H1 (cell line): ENCODE results near the gene PTPN1. TPM values are rescaled to one million over a fixed set of nuclear protein-coding genes. Genes with fewer than 3 reads are reported as not detected.

ENCODE experiments used
- CTCF ChIA-PET: fragments of 300-600 bp; sonication (Branson Sonifier 250); formaldehyde crosslinking; loops from one replicate; lab custom pipeline; 2021; ENCODE audit not compliant: partially characterized antibody; lab: Charles Lee
- POLR2A ChIA-PET: fragments of 300-600 bp; sonication (Branson Sonifier 250); formaldehyde crosslinking; loops from one replicate; lab custom pipeline; 2021; ENCODE audit warnings: inconsistent platforms; ENCODE audit not compliant: partially characterized antibody; lab: Charles Lee
- DNase-seq, 2 experiments: peaks; one replicate each; pipeline versions ENCODE4 v3.0.0 to v3.0.0-alpha.2; 2010 to 2022; ENCODE audit warnings: low spot score in 2 of 2, low read depth in 1 of 2, mixed read lengths in 1 of 2
- FAIRE-seq: peaks from 2 replicates; lab custom pipeline; 2011; peaks lifted over from hg19 to GRCh38; lab: Jason Lieb, UNC
- H2AFZ ChIP-seq: 2 replicates; pipeline ENCODE4 v1.8.1; 2012; ENCODE audit warnings: low read length, inconsistent platforms
- H2AK5ac ChIP-seq: 2 replicates; pipeline ENCODE4 v1.6.1; 2013; ENCODE audit warnings: low read depth, low read length
- H2BK120ac ChIP-seq: replicated peaks from 2 replicates; pipeline ENCODE3; 2013; ENCODE audit warnings: low read depth, low read length, inconsistent platforms
- H2BK12ac ChIP-seq: 2 replicates; pipeline ENCODE4 v1.6.1; 2013; ENCODE audit warnings: low read depth, low read length
- H2BK15ac ChIP-seq: 2 replicates; pipeline ENCODE4 v1.6.1; 2013; ENCODE audit warnings: low read length
- H2BK20ac ChIP-seq: 2 replicates; pipeline ENCODE4 v1.6.1; 2013; ENCODE audit warnings: low read length
- H2BK5ac ChIP-seq: 2 replicates; pipeline ENCODE4 v1.6.1; 2013; ENCODE audit warnings: low read depth, low read length
- H3K14ac ChIP-seq: 2 replicates; pipeline ENCODE4 v1.6.1; 2013; ENCODE audit warnings: inconsistent platforms; ENCODE audit not compliant: insufficient read length
- H3K18ac ChIP-seq: 2 replicates; pipeline ENCODE4 v1.6.1; 2013; ENCODE audit warnings: low read length; ENCODE audit errors: extremely low read depth
- H3K23ac ChIP-seq: 2 replicates; pipeline ENCODE4 v1.6.1; 2013; ENCODE audit warnings: inconsistent platforms; ENCODE audit not compliant: insufficient read length
- H3K23me2 ChIP-seq: 2 replicates; pipeline ENCODE4 v1.6.1; 2013; ENCODE audit warnings: low read depth, low read length
- H3K27ac ChIP-seq: 2 replicates; pipeline ENCODE4 v1.6.1; 2011; ENCODE audit warnings: low read depth, low read length, inconsistent platforms
- H3K27me3 ChIP-seq, 4 experiments: replicated peaks in 1 of 4; 1 replicate in 1 of 4; 2 replicates in 3 of 4; pipeline versions ENCODE4 v1.6.1 to v1.8.1; 2011 to 2013; ENCODE audit warnings: low read length in 3 of 4, mild to moderate bottlenecking in 3 of 4, inconsistent platforms in 2 of 4, mixed read lengths in 2 of 4, moderate library complexity in 1 of 4; ENCODE audit not compliant: control insufficient read depth in 3 of 4, insufficient read depth in 3 of 4; ENCODE audit errors: extremely low read depth in 1 of 4
- H3K36me3 ChIP-seq, 4 experiments: 2 replicates each; pipeline versions ENCODE4 v1.6.1 to v1.8.1; 2011 to 2013; ENCODE audit warnings: mild to moderate bottlenecking in 4 of 4, low read length in 3 of 4, moderate library complexity in 2 of 4, control low read depth in 1 of 4, inconsistent platforms in 1 of 4; ENCODE audit not compliant: insufficient read depth in 4 of 4, control insufficient read depth in 2 of 4
- H3K4ac ChIP-seq: replicated peaks from 2 replicates; pipeline ENCODE3; 2013; ENCODE audit warnings: low read length, low read depth, mixed read lengths, inconsistent platforms; ENCODE audit not compliant: insufficient read length
- H3K4me1 ChIP-seq, 4 experiments: replicated peaks in 1 of 4; 1 replicate in 1 of 4; 2 replicates in 3 of 4; pipeline versions ENCODE4 v1.6.1 to v1.8.1; 2011 to 2013; ENCODE audit warnings: low read length in 3 of 4, inconsistent platforms in 2 of 4, mixed read lengths in 1 of 4; ENCODE audit not compliant: insufficient read depth in 4 of 4, control insufficient read depth in 3 of 4
- H3K4me2 ChIP-seq, 2 experiments: 2 replicates each; pipeline versions ENCODE4 v1.6.1 to v1.8.1; 2011 to 2013; ENCODE audit warnings: low read depth in 2 of 2, low read length in 2 of 2, control low read depth in 1 of 2, inconsistent platforms in 1 of 2, mild to moderate bottlenecking in 1 of 2; ENCODE audit not compliant: insufficient read depth in 1 of 2
- H3K4me3 ChIP-seq, 4 experiments: fragments of 200-600, 300-600 bp in 1 of 4; sonication (generic), shearing (Covaris generic), sonication (Bioruptor Twin) in 1 of 4; 2 replicates each; pipeline versions ENCODE4 v1.5.1 to v1.8.1; 2011 to 2016; ENCODE audit warnings: low read length in 4 of 4, low read depth in 3 of 4, control low read depth in 2 of 4, inconsistent platforms in 2 of 4, mild to moderate bottlenecking in 2 of 4, mixed read lengths in 1 of 4, moderate library complexity in 1 of 4; ENCODE audit not compliant: insufficient read depth in 2 of 4; ENCODE audit errors: extremely low read depth in 1 of 4
- H3K56ac ChIP-seq: replicated peaks from 2 replicates; pipeline ENCODE3; 2013; ENCODE audit warnings: low read depth, mild to moderate bottlenecking, mixed read lengths, low read length, inconsistent platforms; ENCODE audit not compliant: insufficient read length
- H3K79me1 ChIP-seq: 2 replicates; pipeline ENCODE4 v1.6.1; 2013; ENCODE audit warnings: low read depth, low read length, control low read depth
- H3K79me2 ChIP-seq, 2 experiments: 2 replicates each; pipeline versions ENCODE4 v1.6.1 to v1.8.1; 2012 to 2013; ENCODE audit warnings: low read length in 2 of 2, mild to moderate bottlenecking in 2 of 2, inconsistent platforms in 1 of 2; ENCODE audit not compliant: insufficient read depth in 2 of 2, control insufficient read depth in 1 of 2
- H3K9ac ChIP-seq, 4 experiments: replicated peaks in 1 of 4; 1 replicate in 1 of 4; 2 replicates in 3 of 4; pipeline versions ENCODE4 v1.6.1 to v1.8.1; 2011 to 2013; ENCODE audit warnings: low read depth in 3 of 4, low read length in 3 of 4, control low read depth in 2 of 4, mild to moderate bottlenecking in 2 of 4, moderate library complexity in 2 of 4, inconsistent platforms in 1 of 4; ENCODE audit errors: extremely low read depth in 1 of 4
- H3K9me3 ChIP-seq, 2 experiments: 2 replicates each; pipeline versions ENCODE4 v1.6.1 to v1.8.1; 2012 to 2013; ENCODE audit warnings: mild to moderate bottlenecking in 2 of 2, moderate library complexity in 2 of 2, control low read depth in 1 of 2, inconsistent platforms in 1 of 2, low read depth in 1 of 2, low read length in 1 of 2, mixed read lengths in 1 of 2; ENCODE audit not compliant: insufficient read depth in 2 of 2
- H4K20me1 ChIP-seq, 2 experiments: replicated peaks in 1 of 2; 2 replicates each; pipeline versions ENCODE3 to v1.8.1; 2011 to 2013; ENCODE audit warnings: inconsistent platforms in 2 of 2, low read length in 2 of 2, mild to moderate bottlenecking in 1 of 2; ENCODE audit not compliant: insufficient read depth in 2 of 2, control insufficient read depth in 1 of 2
- H4K5ac ChIP-seq: 2 replicates; pipeline ENCODE4 v1.6.1; 2013; ENCODE audit warnings: low read length, low read depth, mixed read lengths, inconsistent platforms; ENCODE audit not compliant: insufficient read length
- H4K8ac ChIP-seq: 2 replicates; pipeline ENCODE4 v1.8.0; 2013; ENCODE audit warnings: mild to moderate bottlenecking, moderate library complexity, low read length, inconsistent platforms; ENCODE audit not compliant: insufficient read depth; ENCODE audit errors: extremely low read depth
- H4K91ac ChIP-seq: replicated peaks from 2 replicates; pipeline ENCODE3; 2013; ENCODE audit warnings: low read length, mixed read lengths, inconsistent platforms; ENCODE audit not compliant: insufficient read length
- ASH2L ChIP-seq: fragments of 200-600, 300-600 bp; sonication (generic); IDR thresholded peaks from one replicate; pipeline ENCODE4 v1.7.1; 2017; ENCODE audit warnings: low read length
- BACH1 ChIP-seq: IDR thresholded peaks from 2 replicates; pipeline ENCODE4 v1.6.1; 2012; ENCODE audit warnings: low read length, improper control_type of control experiment
- CBX5 ChIP-seq: fragments of 300-800, 300-1000 bp; sonication (generic); IDR thresholded peaks from 2 replicates; pipeline ENCODE4 v1.7.1; 2016; ENCODE audit warnings: antibody characterized with exemption, low read length, low read depth
- E2F6 ChIP-seq: IDR thresholded peaks from 2 replicates; pipeline ENCODE4 v1.6.1; 2012; ENCODE audit warnings: inconsistent platforms
- EP300 ChIP-seq, 2 experiments: IDR thresholded peaks; 1 replicate in 1 of 2; 2 replicates in 1 of 2; pipeline ENCODE4 v1.6.1; 2011 to 2012; ENCODE audit warnings: low read depth in 2 of 2, low read length in 2 of 2, mild to moderate bottlenecking in 2 of 2, borderline replicate concordance in 1 of 2, inconsistent platforms in 1 of 2, moderate library complexity in 1 of 2
- EZH2 ChIP-seq: fragments of 200-600 bp; sonication (generic); IDR thresholded peaks from 2 replicates; pipeline ENCODE4 v1.7.1; 2012; ENCODE audit warnings: low read depth, mild to moderate bottlenecking, moderate library complexity, low read length, inconsistent platforms; ENCODE audit not compliant: severe bottlenecking
- FOSL1 ChIP-seq: IDR thresholded peaks from 2 replicates; pipeline ENCODE4 v1.6.1; 2011; ENCODE audit warnings: mild to moderate bottlenecking, low read depth, low read length, moderate library complexity; ENCODE audit not compliant: insufficient read depth
- GABPA ChIP-seq: IDR thresholded peaks from 2 replicates; pipeline ENCODE4 v1.6.1; 2011; ENCODE audit warnings: mild to moderate bottlenecking, low read length, moderate library complexity, borderline replicate concordance; ENCODE audit not compliant: insufficient read depth
- KDM4A ChIP-seq: IDR thresholded peaks from one replicate; pipeline ENCODE4 v1.7.1; 2012; ENCODE audit warnings: low read depth, mild to moderate bottlenecking, moderate library complexity, low read length, inconsistent platforms; ENCODE audit not compliant: severe bottlenecking
- SIN3A ChIP-seq, 2 experiments: IDR thresholded peaks in 1 of 2; conservative IDR thresholded peaks in 1 of 2; 2 replicates each; pipeline ENCODE4 v1.6.1; 2011 to 2012; ENCODE audit warnings: low read length in 2 of 2, improper control_type of control experiment in 1 of 2, low read depth in 1 of 2, mild to moderate bottlenecking in 1 of 2
- SIX5 ChIP-seq: IDR thresholded peaks from 2 replicates; pipeline ENCODE4 v1.6.1; 2011; ENCODE audit warnings: mild to moderate bottlenecking, low read depth, low read length
- SP1 ChIP-seq: IDR thresholded peaks from 2 replicates; pipeline ENCODE4 v1.6.1; 2011; ENCODE audit warnings: low read depth, low read length
- TAF7 ChIP-seq: optimal IDR thresholded peaks from 2 replicates; pipeline ENCODE3; 2011; ENCODE audit warnings: low read depth, mild to moderate bottlenecking, inconsistent platforms, low read length, moderate library complexity, borderline replicate concordance
- WGBS, 2 experiments: shearing (Covaris generic) in 1 of 2; methylation state at CpG; one replicate each; pipeline versions ENCODE4 v1.1.6 to v1.1.7; 2013 to 2015; ENCODE audit warnings: low lambda C conversion rate in 2 of 2, mixed read lengths in 2 of 2, inconsistent platforms in 1 of 2, low coverage in 1 of 2, missing lambda C conversion rate in 1 of 2; ENCODE audit not compliant: insufficient replicate concordance in 2 of 2, insufficient coverage in 1 of 2, insufficient read length in 1 of 2; ENCODE audit errors: extremely low coverage in 1 of 2, missing lambda C conversion rate in 1 of 2; 5-methylcytosine and 5-hydroxymethylcytosine counted together
- polyA plus RNA-seq, 7 experiments: library from polyadenylated mRNA; depleted of rRNA in 3 of 7; stranded (reverse) in 5 of 7; unstranded in 2 of 7; fragments of >200 nt in 5 of 7; fragments of 200-250 nt in 2 of 7; gene quantifications; 1 replicate in 5 of 7; 2 replicates in 1 of 7; 4 replicates in 1 of 7; pipeline versions ENCODE4 v1.2.1 to v1.2.3, GENCODE V29; 2011 to 2013; ENCODE audit warnings: missing spikeins in 2 of 7, mixed read lengths in 2 of 7
- total RNA-seq: library from RNA; stranded (reverse); fragmentation: NEBNext Ultra II Directional; extraction: Animal tissue kit (Norgen Biotek cat#: 25700); gene quantifications from 2 replicates; pipeline ENCODE4 v1.2.1, GENCODE V29; 2021

Gene PTPN1
- total and polyA plus RNA-seq, 2 of the 8 experiments (the other 6 are each of a cell fraction or from before 2014, with no cell fraction given) = 18.6 to 32.1 TPM

- H2BK120ac ChIP-seq = no peak overlapping the region
- peaks cover 0 to 21% (median under 1%) of the 10 kb centered on the region in 4 experiments; a peak in 5 of 8 replicates for H3K36me3 ChIP-seq
- peaks cover 3 to 10% of the 10 kb centered on the region in 2 experiments for H4K20me1 ChIP-seq
- FAIRE-seq (no peak), DNase-seq (no peak)
- H2AK5ac ChIP-seq = no peak overlapping the region
- no peak overlapping the region for H3K18ac ChIP-seq
- no peak overlapping the region for H2BK5ac ChIP-seq
- H3K14ac ChIP-seq = no peak overlapping the region
- H2BK20ac ChIP-seq = no peak overlapping the region
- no peaks in the 10 kb centered on the region for H3K79me2 ChIP-seq
- no peak overlapping the region for H2BK12ac ChIP-seq
- H3K27me3 ChIP-seq = no peaks in the 10 kb centered on the region
- WGBS, 2 experiments = 92% methylated on average over 2 of the region's 2 CpGs; no CpG with 5 or more reads in 1 of the 2 experiments
- peaks cover 4% of the 10 kb centered on the region; the same call in 1 of the 2 replicates for H3K79me1 ChIP-seq
- no peak overlapping the region for H3K4ac ChIP-seq
- no peak overlapping the region for H3K4me2 ChIP-seq
- no peak for TF ChIP-seq SP1
- TF ChIP-seq SIX5 = no peak
- no peak for TF ChIP-seq SIN3A (conservative IDR thresholded peaks at IDR 0.05 in 1 of 2, IDR thresholded peaks at IDR 0.05 in 1 of 2; ENCODE audit: low read depth in 1 of 2, low read length in 2 of 2)
- no peak for TF ChIP-seq ASH2L
- TF ChIP-seq E2F6 = no peak
- no peak for TF ChIP-seq EZH2
- no peak for TF ChIP-seq CBX5
- no peak for TF ChIP-seq KDM4A
- TF ChIP-seq EP300 (IDR thresholded peaks at IDR 0.05; ENCODE audit: borderline replicate concordance in 1 of 2, low read depth in 2 of 2, low read length in 2 of 2) = no peak
- TF ChIP-seq TAF7 = no peak
- TF ChIP-seq GABPA = no peak
- no peak for TF ChIP-seq FOSL1
- TF ChIP-seq BACH1 = no peak
- ChIA-PET POLR2A (no interaction called here), CTCF (interaction anchor here (0.9 to 3.0 kb wide), 5 partner anchors 14 to 93 kb away, joined by 3 to 10 read pairs (median 7); no protein-coding TSS in a partner anchor)
- H2AFZ ChIP-seq = no peak overlapping the region
- no peak overlapping the region for H3K27ac ChIP-seq
- no peak overlapping the region for H4K91ac ChIP-seq
- H3K56ac ChIP-seq = no peak overlapping the region
- H3K23me2 ChIP-seq = no peaks in the 10 kb centered on the region
- H3K9me3 ChIP-seq = no peaks in the 10 kb centered on the region
- no peaks in the 10 kb centered on the region for H3K4me1 ChIP-seq
- H4K8ac ChIP-seq = no peak overlapping the region
- H3K4me3 ChIP-seq = no peak overlapping the region
- H3K23ac ChIP-seq = no peak overlapping the region
- H4K5ac ChIP-seq = no peak overlapping the region
- no peak overlapping the region for H3K9ac ChIP-seq
- no peak overlapping the region for H2BK15ac ChIP-seq
Observed at GRCh38 chr20:50571466-50571865, 61.3 kb downstream of the PTPN1 start.
